WTC11 (cell line): Measurements from ENCODE around the gene PLSCR4. TPM values are rescaled to one million over a fixed set of nuclear protein-coding genes. Genes with fewer than 3 reads are reported as not detected.
A peak's percentile ranks its signal among the peaks of the same experiment; 100 is the strongest.

Source experiments
- ATAC-seq: fragments of 200-7000 bp; cut with Tn5 transposase; 2 replicates; pipeline ENCODE4 v1.10.0; 2021; ENCODE audit warnings: mild to moderate bottlenecking, moderate library complexity
- CTCF ChIA-PET: fragments of 300-600 bp; sonication (Branson Sonifier 250); formaldehyde crosslinking; loops from one replicate; lab custom pipeline; 2021; ENCODE audit warnings: antibody characterized with exemption; lab: Charles Lee
- POLR2A ChIA-PET: fragments of 350-600 bp; sonication (Branson Sonifier 250); formaldehyde crosslinking; loops from one replicate; lab custom pipeline; 2021; ENCODE audit warnings: antibody characterized with exemption; lab: Charles Lee
- DNase-seq: peaks from one replicate; pipeline ENCODE4 v3.0.0; 2021; ENCODE audit warnings: low spot score
- H3K27ac Mint-ChIP-seq: 2 replicates; pipeline ENCODE4 v1.8.0; 2021; ENCODE audit warnings: mixed read lengths
- H3K27me3 Mint-ChIP-seq: 2 replicates; pipeline ENCODE4 v1.8.0; 2021; ENCODE audit warnings: low read depth, mild to moderate bottlenecking, moderate library complexity, mixed read lengths
- H3K36me3 Mint-ChIP-seq: 2 replicates; pipeline ENCODE4 v1.8.0; 2021; ENCODE audit warnings: mixed read lengths
- H3K4me1 Mint-ChIP-seq: 2 replicates; pipeline ENCODE4 v1.8.0; 2022; ENCODE audit warnings: mixed read lengths
- H3K4me3 Mint-ChIP-seq: 2 replicates; pipeline ENCODE4 v1.8.0; 2021; ENCODE audit warnings: mild to moderate bottlenecking, moderate library complexity, mixed read lengths
- H3K9me3 Mint-ChIP-seq: 2 replicates; pipeline ENCODE4 v1.8.0; 2021; ENCODE audit warnings: mixed read lengths
- ATF6 ChIP-seq: sonication (generic); formaldehyde crosslinking; IDR thresholded peaks from 2 replicates; pipeline ENCODE4 v1.8.1; 2023; ENCODE audit warnings: mild to moderate bottlenecking, missing genetic modification reagents
- CREB1 ChIP-seq: sonication (generic); formaldehyde crosslinking; IDR thresholded peaks from 2 replicates; pipeline ENCODE4 v1.8.0; 2023; ENCODE audit warnings: mild to moderate bottlenecking, missing genetic modification reagents
- ERG ChIP-seq: fragments of 250-450 bp; sonication (Bioruptor Pico); IDR thresholded peaks from 2 replicates; pipeline ENCODE4 v1.8.0; 2021; ENCODE audit warnings: mild to moderate bottlenecking
- FOXK1 ChIP-seq: sonication (generic); formaldehyde crosslinking; IDR thresholded peaks from 2 replicates; pipeline ENCODE4 v1.8.0; 2022; ENCODE audit warnings: mild to moderate bottlenecking, moderate library complexity, missing genetic modification reagents
- KAT7 ChIP-seq: sonication (generic); formaldehyde crosslinking; IDR thresholded peaks from 2 replicates; pipeline ENCODE4 v1.8.1; 2023; ENCODE audit warnings: missing genetic modification reagents, mild to moderate bottlenecking, borderline replicate concordance
- NFATC4 ChIP-seq: fragments of 250-450 bp; sonication (Bioruptor Pico); IDR thresholded peaks from 2 replicates; pipeline ENCODE4 v1.9.0; 2021; ENCODE audit warnings: mild to moderate bottlenecking
- NFYB ChIP-seq: sonication (generic); formaldehyde crosslinking; conservative IDR thresholded peaks from 2 replicates; pipeline ENCODE4 v1.8.0; 2022; ENCODE audit warnings: low read depth, missing genetic modification reagents
- PREB ChIP-seq: sonication (generic); formaldehyde crosslinking; IDR thresholded peaks from 2 replicates; pipeline ENCODE4 v1.8.1; 2022; ENCODE audit warnings: mild to moderate bottlenecking, missing genetic modification reagents, moderate library complexity, borderline replicate concordance
- RELA ChIP-seq: sonication (generic); formaldehyde crosslinking; IDR thresholded peaks from 2 replicates; pipeline ENCODE4 v1.8.1; 2022; ENCODE audit warnings: missing genetic modification reagents, mild to moderate bottlenecking, borderline replicate concordance
- TCF7 ChIP-seq: sonication (generic); formaldehyde crosslinking; IDR thresholded peaks from 2 replicates; pipeline ENCODE4 v1.8.0; 2022; ENCODE audit warnings: mild to moderate bottlenecking, low read depth, missing genetic modification reagents, moderate library complexity
- ZNF317 ChIP-seq: sonication (generic); formaldehyde crosslinking; IDR thresholded peaks from 2 replicates; pipeline ENCODE4 v1.8.1; 2023; ENCODE audit warnings: low read depth, mild to moderate bottlenecking, moderate library complexity, missing genetic modification reagents, borderline replicate concordance
- ZNF396 ChIP-seq: fragments of 250-450 bp; sonication (Bioruptor Pico); IDR thresholded peaks from 2 replicates; pipeline ENCODE4 v1.8.0; 2021; ENCODE audit warnings: mild to moderate bottlenecking, moderate library complexity, borderline replicate concordance
- total RNA-seq: library from RNA; stranded (reverse); gene quantifications from 3 replicates; pipeline ENCODE4 v1.2.3, GENCODE V29; 2021
- TF ChIP-seq, protein P1 (sequence below): sonication (generic); formaldehyde crosslinking; IDR thresholded peaks from 2 replicates; pipeline ENCODE4 v1.8.0; 2023; ENCODE audit warnings: missing genetic modification reagents, mild to moderate bottlenecking, borderline replicate concordance
- TF ChIP-seq, protein P2 (sequence below): sonication (generic); formaldehyde crosslinking; IDR thresholded peaks from 2 replicates; pipeline ENCODE4 v1.8.0; 2023; ENCODE audit warnings: missing genetic modification reagents
- TF ChIP-seq, protein P3 (sequence below): sonication (generic); formaldehyde crosslinking; IDR thresholded peaks from 2 replicates; pipeline ENCODE4 v1.8.0; 2022; ENCODE audit warnings: mild to moderate bottlenecking, missing genetic modification reagents

PLSCR4 gene
- total RNA-seq, 1 experiment from 2014 or later, result 3.5 TPM

DNA sequence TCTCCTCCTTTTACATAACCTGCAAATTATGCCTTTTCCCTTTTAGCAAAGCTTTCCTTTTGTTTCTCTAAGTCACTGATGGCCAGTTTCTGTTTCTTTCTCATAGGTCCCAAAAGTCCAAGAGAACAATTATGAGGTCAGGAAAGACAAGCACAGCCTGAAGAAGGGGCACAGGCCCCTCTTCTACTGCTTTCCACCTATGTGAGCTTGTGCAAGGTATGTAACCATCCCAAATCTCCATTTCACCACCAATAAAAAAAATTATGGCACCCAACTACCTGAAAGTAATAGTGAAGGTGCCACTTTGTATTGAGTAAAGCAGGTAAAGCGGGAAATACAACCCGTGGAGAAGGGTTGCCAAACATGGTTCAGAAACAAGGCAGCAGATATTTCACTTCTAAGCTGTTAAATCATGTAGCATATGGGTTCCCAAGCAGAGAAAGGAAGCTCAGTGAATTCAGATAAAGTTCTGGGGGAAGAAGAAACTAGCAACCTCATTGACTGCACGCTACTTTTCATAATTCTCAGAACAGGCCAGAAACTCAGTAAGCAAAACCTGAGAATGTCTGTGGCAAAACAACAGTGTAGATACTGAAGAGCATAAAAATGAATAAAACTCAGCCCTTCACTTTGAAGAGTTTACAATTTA lies 94.1 kb downstream of the PLSCR4 start:
- Mint-ChIP-seq H3K27ac (peak overlapping the region; percentile 84), H3K27me3 (peaks cover 2% of the 10 kb centered on the region), H3K4me1 (peaks cover 65% of the 10 kb centered on the region), H3K36me3 (peaks cover 2% of the 10 kb centered on the region; the same call in 1 of the 2 replicates), H3K4me3 (no peak overlapping the region; the same call in 1 of the 2 replicates), H3K9me3 (no peaks in the 10 kb centered on the region)
- CTCF ChIA-PET, result interaction anchor here (1.4 to 3.2 kb wide), 3 partner anchors 33 to 92 kb away, joined by 3 to 12 read pairs (median 10); no protein-coding TSS in a partner anchor
- POLR2A ChIA-PET, result no interaction called here
- ATAC-seq (no peak), DNase-seq (no peak)
- TF ChIP-seq FOXK1 (no peak), ZNF317 (CRISPR knock-in tag) (no peak), PREB (CRISPR knock-in tag) (no peak), TCF7 (CRISPR knock-in tag) (no peak), NFYB (CRISPR knock-in tag) (no peak), ERG (CRISPR knock-in tag) (no peak), KAT7 (CRISPR knock-in tag) (no peak), RELA (CRISPR knock-in tag) (no peak), ZNF396 (CRISPR knock-in tag) (no peak), CREB1 (CRISPR knock-in tag) (no peak), NFATC4 (no peak), ATF6 (CRISPR knock-in tag) (no peak)
- TF ChIP-seq, protein P1, sequence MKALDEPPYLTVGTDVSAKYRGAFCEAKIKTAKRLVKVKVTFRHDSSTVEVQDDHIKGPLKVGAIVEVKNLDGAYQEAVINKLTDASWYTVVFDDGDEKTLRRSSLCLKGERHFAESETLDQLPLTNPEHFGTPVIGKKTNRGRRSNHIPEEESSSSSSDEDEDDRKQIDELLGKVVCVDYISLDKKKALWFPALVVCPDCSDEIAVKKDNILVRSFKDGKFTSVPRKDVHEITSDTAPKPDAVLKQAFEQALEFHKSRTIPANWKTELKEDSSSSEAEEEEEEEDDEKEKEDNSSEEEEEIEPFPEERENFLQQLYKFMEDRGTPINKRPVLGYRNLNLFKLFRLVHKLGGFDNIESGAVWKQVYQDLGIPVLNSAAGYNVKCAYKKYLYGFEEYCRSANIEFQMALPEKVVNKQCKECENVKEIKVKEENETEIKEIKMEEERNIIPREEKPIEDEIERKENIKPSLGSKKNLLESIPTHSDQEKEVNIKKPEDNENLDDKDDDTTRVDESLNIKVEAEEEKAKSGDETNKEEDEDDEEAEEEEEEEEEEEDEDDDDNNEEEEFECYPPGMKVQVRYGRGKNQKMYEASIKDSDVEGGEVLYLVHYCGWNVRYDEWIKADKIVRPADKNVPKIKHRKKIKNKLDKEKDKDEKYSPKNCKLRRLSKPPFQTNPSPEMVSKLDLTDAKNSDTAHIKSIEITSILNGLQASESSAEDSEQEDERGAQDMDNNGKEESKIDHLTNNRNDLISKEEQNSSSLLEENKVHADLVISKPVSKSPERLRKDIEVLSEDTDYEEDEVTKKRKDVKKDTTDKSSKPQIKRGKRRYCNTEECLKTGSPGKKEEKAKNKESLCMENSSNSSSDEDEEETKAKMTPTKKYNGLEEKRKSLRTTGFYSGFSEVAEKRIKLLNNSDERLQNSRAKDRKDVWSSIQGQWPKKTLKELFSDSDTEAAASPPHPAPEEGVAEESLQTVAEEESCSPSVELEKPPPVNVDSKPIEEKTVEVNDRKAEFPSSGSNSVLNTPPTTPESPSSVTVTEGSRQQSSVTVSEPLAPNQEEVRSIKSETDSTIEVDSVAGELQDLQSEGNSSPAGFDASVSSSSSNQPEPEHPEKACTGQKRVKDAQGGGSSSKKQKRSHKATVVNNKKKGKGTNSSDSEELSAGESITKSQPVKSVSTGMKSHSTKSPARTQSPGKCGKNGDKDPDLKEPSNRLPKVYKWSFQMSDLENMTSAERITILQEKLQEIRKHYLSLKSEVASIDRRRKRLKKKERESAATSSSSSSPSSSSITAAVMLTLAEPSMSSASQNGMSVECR, result no peak
- TF ChIP-seq, protein P2, sequence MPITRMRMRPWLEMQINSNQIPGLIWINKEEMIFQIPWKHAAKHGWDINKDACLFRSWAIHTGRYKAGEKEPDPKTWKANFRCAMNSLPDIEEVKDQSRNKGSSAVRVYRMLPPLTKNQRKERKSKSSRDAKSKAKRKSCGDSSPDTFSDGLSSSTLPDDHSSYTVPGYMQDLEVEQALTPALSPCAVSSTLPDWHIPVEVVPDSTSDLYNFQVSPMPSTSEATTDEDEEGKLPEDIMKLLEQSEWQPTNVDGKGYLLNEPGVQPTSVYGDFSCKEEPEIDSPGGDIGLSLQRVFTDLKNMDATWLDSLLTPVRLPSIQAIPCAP, result no peak
- TF ChIP-seq, protein P3, sequence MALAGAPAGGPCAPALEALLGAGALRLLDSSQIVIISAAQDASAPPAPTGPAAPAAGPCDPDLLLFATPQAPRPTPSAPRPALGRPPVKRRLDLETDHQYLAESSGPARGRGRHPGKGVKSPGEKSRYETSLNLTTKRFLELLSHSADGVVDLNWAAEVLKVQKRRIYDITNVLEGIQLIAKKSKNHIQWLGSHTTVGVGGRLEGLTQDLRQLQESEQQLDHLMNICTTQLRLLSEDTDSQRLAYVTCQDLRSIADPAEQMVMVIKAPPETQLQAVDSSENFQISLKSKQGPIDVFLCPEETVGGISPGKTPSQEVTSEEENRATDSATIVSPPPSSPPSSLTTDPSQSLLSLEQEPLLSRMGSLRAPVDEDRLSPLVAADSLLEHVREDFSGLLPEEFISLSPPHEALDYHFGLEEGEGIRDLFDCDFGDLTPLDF (CRISPR knock-in tag), result no peak
- TF ChIP-seq, all 79 proteins: peak for 0
